MCF 10A (cell line): ENCODE results near the gene ZNF280A. TPM values are rescaled to one million over a fixed set of nuclear protein-coding genes. Genes with fewer than 3 reads are reported as not detected.

ENCODE experiments used
- BruUV-seq: library from RNA; stranded (reverse); fragments of 400-500 nt; replicated peaks from 2 replicates; lab custom pipeline; 2021; lab: Mats Ljungman, UMichigan
- CTCF ChIA-PET: fragments of 300-600 bp; sonication (Branson Sonifier 250); formaldehyde crosslinking; extraction: SDS; loops from one replicate; lab custom pipeline; 2021; ENCODE audit warnings: antibody characterized with exemption, inconsistent platforms; lab: Yijun Ruan, JAX
- POLR2A ChIA-PET: fragments of 300-600, 350-650 bp; sonication (Branson Sonifier 250); formaldehyde crosslinking; extraction: SDS; loops from one replicate; lab custom pipeline; 2020; ENCODE audit warnings: antibody characterized with exemption, inconsistent platforms; lab: Yijun Ruan, JAX
- DNase-seq: peaks from one replicate; pipeline ENCODE4 v3.0.0-alpha.2; 2018; ENCODE audit not compliant: unreplicated experiment
- H3K27ac Mint-ChIP-seq: one replicate; pipeline ENCODE4 v1.8.0; 2022; ENCODE audit warnings: mild to moderate bottlenecking, low read depth, mixed read lengths; ENCODE audit not compliant: unreplicated experiment
- H3K27me3 Mint-ChIP-seq: one replicate; pipeline ENCODE4 v1.8.0; 2022; ENCODE audit warnings: mixed read lengths; ENCODE audit not compliant: insufficient read depth, unreplicated experiment
- H3K36me3 Mint-ChIP-seq: one replicate; pipeline ENCODE4 v1.8.0; 2022; ENCODE audit warnings: mild to moderate bottlenecking, moderate library complexity, mixed read lengths; ENCODE audit not compliant: insufficient read depth, unreplicated experiment
- H3K4me1 Mint-ChIP-seq: one replicate; pipeline ENCODE4 v1.8.0; 2022; ENCODE audit warnings: mixed read lengths; ENCODE audit not compliant: insufficient read depth, unreplicated experiment
- H3K4me3 Mint-ChIP-seq: one replicate; pipeline ENCODE4 v1.8.0; 2022; ENCODE audit warnings: mild to moderate bottlenecking, moderate library complexity, mixed read lengths; ENCODE audit not compliant: unreplicated experiment
- H3K9me3 Mint-ChIP-seq: one replicate; pipeline ENCODE4 v1.8.0; 2022; ENCODE audit warnings: mixed read lengths; ENCODE audit not compliant: unreplicated experiment
- CTCF ChIP-seq: fragments of 200-600 bp; IDR thresholded peaks from one replicate; pipeline ENCODE4 v1.8.0; 2022; ENCODE audit warnings: antibody characterized with exemption, mild to moderate bottlenecking; ENCODE audit not compliant: unreplicated experiment
- intact Hi-C: fragments of 100-400 bp; cut with micrococcal nuclease; formaldehyde crosslinking; loops from 2 replicates; pipeline ENCODE4 v1.14.1; 2022
- total RNA-seq: library from RNA; stranded (reverse); gene quantifications from 2 replicates; pipeline ENCODE4 v1.2.3, GENCODE V29; 2022

ZNF280A gene
- total RNA-seq, 1 experiment from 2014 or later: not detected

- Mint-ChIP-seq H3K36me3 (no peaks in the 10 kb centered on the region), H3K9me3 (peaks cover 21% of the 10 kb centered on the region), H3K4me3 (no peak overlapping the region), H3K4me1 (peaks cover 3% of the 10 kb centered on the region), H3K27me3 (peaks cover 36% of the 10 kb centered on the region), H3K27ac (no peak overlapping the region)
- no TSS peak for BruUV-seq
- ChIA-PET POLR2A (no interaction called here), CTCF (interaction anchor here (0.6 to 4.9 kb wide), 28 partner anchors 10 to 815 kb away, joined by 3 to 73 read pairs (median 3); no protein-coding TSS in a partner anchor)
- intact Hi-C loops: loop anchor here (2.0 kb wide), 3 partner anchors 123 to 493 kb away; no protein-coding TSS in a partner anchor
- TF ChIP-seq CTCF: peak; percentile 69
- DNase-seq: peak; percentile 71
Measured at GRCh38 chr22:22463855-22464540, 56.1 kb downstream of the ZNF280A start.

Other genes starting within 250 kb of the ZNF280A start
- not detected in 2 replicates for gene ZNF280B, start 11.5 kb downstream of the ZNF280A start, total RNA-seq
- gene PRAME, start 39.0 kb upstream of the ZNF280A start, total RNA-seq: not detected in 2 replicates
- not detected in 2 replicates for gene GGTLC2, start 124.3 kb upstream of the ZNF280A start, total RNA-seq